NCI-H2081 treated with DMSO at 0.1 percent for 48 hours (cell line): Measurements from ENCODE around the gene GXYLT1.
"Not testable (repeated sequence)": the region's sequence is repeated elsewhere in the genome, so short reads cannot be mapped to it uniquely, and the experiment has no call there.

Source experiments
- DNase-seq: peaks from one replicate; lab custom pipeline; 2025; lab: John Stamatoyannopoulos, UW

GXYLT1 gene

GRCh38 chr12:42144158-42144407 lies 591 bp downstream of the GXYLT1 start:
- no peak for DNase-seq

GRCh38 chr12:42143452-42144157 lies 1.1 kb downstream of the GXYLT1 start:
- DNase-seq, result no peak

- DNase-seq, result no peak
Measured at GRCh38 chr12:42141981-42142606, 2.6 kb downstream of the GXYLT1 start.

GRCh38 chr12:42140901-42141300 lies 3.8 kb downstream of the GXYLT1 start:
- DNase-seq, result no peak

- DNase-seq, result no peak
Measured at GRCh38 chr12:42135259-42135814, 9.3 kb downstream of the GXYLT1 start.

- DNase-seq, result no peak
Measured at GRCh38 chr12:42130672-42131402, 13.8 kb downstream of the GXYLT1 start.

GRCh38 chr12:42129595-42130204 lies 15.0 kb downstream of the GXYLT1 start:
- peak; percentile 4 for DNase-seq

GRCh38 chr12:42128888-42129287 lies 15.8 kb downstream of the GXYLT1 start:
- DNase-seq, result no peak

- DNase-seq, result no peak
Measured at GRCh38 chr12:42128327-42128726, 16.3 kb downstream of the GXYLT1 start.

GRCh38 chr12:42126963-42127362 lies 17.7 kb downstream of the GXYLT1 start:
- no peak for DNase-seq

GRCh38 chr12:42125388-42125767 lies 19.3 kb downstream of the GXYLT1 start:
- DNase-seq, result no peak

GRCh38 chr12:42124764-42125387 lies 19.8 kb downstream of the GXYLT1 start:
- DNase-seq, result no peak

- no peak for DNase-seq
Measured at GRCh38 chr12:42119085-42119633, 25.5 kb downstream of the GXYLT1 start.

GRCh38 chr12:42118136-42118879 lies 26.4 kb downstream of the GXYLT1 start:
- DNase-seq, result no peak

- no peak for DNase-seq
Measured at GRCh38 chr12:42109031-42109430, 35.6 kb downstream of the GXYLT1 start.

- DNase-seq, result not testable (repeated sequence)
Measured at GRCh38 chr12:42106791-42107190, 37.9 kb downstream of the GXYLT1 start.

- no peak for DNase-seq
Measured at GRCh38 chr12:42104784-42105183, 39.9 kb downstream of the GXYLT1 start.

- no peak for DNase-seq
Measured at GRCh38 chr12:42104087-42104486, 40.6 kb downstream of the GXYLT1 start.

- no peak for DNase-seq
Measured at GRCh38 chr12:42103155-42103554, 41.5 kb downstream of the GXYLT1 start.

- DNase-seq, result no peak
Measured at GRCh38 chr12:42102720-42103119, 42.0 kb downstream of the GXYLT1 start.

GRCh38 chr12:42099433-42099832 lies 45.2 kb downstream of the GXYLT1 start:
- DNase-seq, result no peak
